Testis (tissue), 3 donors: ENCODE measurements around the gene MCC. TPM values are rescaled to one million over a fixed set of nuclear protein-coding genes. Genes with fewer than 3 reads are reported as not detected.

Experiments used
- DNase-seq: peaks from one replicate; pipeline ENCODE4 v3.0.0-alpha.2; 2019
- H3K27ac ChIP-seq, 2 donors: fragments of 200-600 bp; sonication (generic); one replicate each; pipeline ENCODE4 v1.5.1; 2019
- H3K27me3 ChIP-seq: fragments of 200-600 bp; sonication (generic); one replicate; pipeline ENCODE4 v1.5.1; 2019
- H3K36me3 ChIP-seq: fragments of 200-600 bp; sonication (generic); one replicate; pipeline ENCODE4 v1.5.1; 2017; ENCODE audit warnings: low read depth; ENCODE audit errors: missing control alignments
- H3K4me1 ChIP-seq: fragments of 200-600 bp; sonication (generic); one replicate; pipeline ENCODE4 v1.5.1; 2019
- H3K4me3 ChIP-seq, 2 donors: fragments of 200-600 bp; sonication (generic); one replicate each; pipeline ENCODE4 v1.5.1; 2017 to 2019
- H3K9me3 ChIP-seq: fragments of 200-600 bp; sonication (generic); one replicate; pipeline ENCODE4 v1.5.1; 2017
- POLR2A ChIP-seq: fragments of 450-650 bp; IDR thresholded peaks from one replicate; pipeline ENCODE4 v1.6.1; 2017; ENCODE audit warnings: antibody characterized with exemption, mild to moderate bottlenecking, moderate library complexity
- WGBS, 2 donors: methylation state at CpG; one replicate each; pipeline ENCODE4 v1.1.5; 2018; 5-methylcytosine and 5-hydroxymethylcytosine counted together
- intact Hi-C: fragments of 100-400 bp; cut with DNase I; formaldehyde crosslinking; loops from one replicate; pipeline ENCODE4 v1.15.1; 2023; ENCODE audit warnings: low total_unique reads
- polyA plus RNA-seq: library from polyadenylated mRNA; stranded (reverse); fragments of 350-450 nt; fragmentation: Illumina TruSeq; extraction: RNeasy Lipid Tissue Mini Kit (QIAGEN cat#74804); gene quantifications from one replicate; pipeline ENCODE4 v1.2.3, GENCODE V29; 2014; ENCODE audit warnings: low read depth, low replicate concordance; ENCODE audit not compliant: insufficient read depth
- total RNA-seq, 2 donors: library from RNA; depleted of rRNA; stranded (reverse); fragments of >200 nt; gene quantifications; one replicate each; pipeline ENCODE4 v1.2.3, GENCODE V29; 2016
- TF ChIP-seq, protein P1 (sequence below), 3 experiments: fragments of 450-650 bp in 2 of 3; fragments of 200-600 bp in 1 of 3; sonication (generic) in 1 of 3; IDR thresholded peaks; one replicate each; pipeline ENCODE4 v1.5.1; 2016 to 2019; ENCODE audit warnings: antibody characterized with exemption in 3 of 3, mild to moderate bottlenecking in 2 of 3, moderate library complexity in 1 of 3

Gene MCC
- total and polyA plus RNA-seq, 3 donors from 2014 or later: 7.1 to 23.7 (median 21.4) TPM

DNA sequence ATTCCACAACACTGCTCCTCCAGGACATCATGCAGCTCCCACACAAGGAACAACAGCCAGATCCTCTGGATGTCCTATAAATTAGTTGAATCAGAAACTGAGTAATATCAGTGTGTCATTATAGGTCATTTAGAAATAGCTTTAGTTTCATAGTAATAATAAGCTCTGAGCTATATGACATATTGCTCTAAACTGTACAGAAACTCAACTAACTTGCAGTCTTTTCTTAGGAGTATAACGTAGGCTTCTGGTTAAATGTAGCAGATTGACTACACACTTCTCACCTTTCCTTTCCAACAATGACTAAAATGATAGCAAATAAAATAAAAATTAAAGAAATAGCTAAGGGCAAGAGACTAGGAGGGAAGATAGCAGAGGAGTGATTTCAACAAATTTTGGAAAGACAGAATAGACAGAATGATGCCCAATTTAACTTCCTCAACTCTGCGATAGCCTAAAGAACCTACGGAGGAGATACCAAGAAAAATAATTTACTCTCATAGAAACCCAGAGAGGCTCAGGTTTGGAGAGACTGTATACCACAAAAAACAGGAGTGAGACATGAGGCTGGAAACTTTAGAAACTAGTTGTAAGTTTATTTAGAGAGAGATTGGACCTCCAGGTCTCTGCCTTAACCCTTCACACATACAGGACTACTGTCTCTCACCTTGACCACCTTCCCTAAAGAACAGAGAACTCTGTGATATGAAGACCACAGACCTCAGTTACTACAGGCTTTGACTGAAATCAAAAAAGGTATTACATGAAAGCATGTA is 247.1 kb downstream of the MCC start:
- no peaks in the 10 kb centered on the region for H3K27me3 ChIP-seq
- no peaks in the 10 kb centered on the region for H3K36me3 ChIP-seq
- WGBS, 2 donors: 95 to 96% methylated on average over 3 of the region's 3 CpGs
- H3K4me3 ChIP-seq: no peak overlapping the region
- no peak for DNase-seq
- H3K4me1 ChIP-seq: peaks cover 4% of the 10 kb centered on the region
- intact Hi-C loops: no loop called here
- TF ChIP-seq, protein P1, sequence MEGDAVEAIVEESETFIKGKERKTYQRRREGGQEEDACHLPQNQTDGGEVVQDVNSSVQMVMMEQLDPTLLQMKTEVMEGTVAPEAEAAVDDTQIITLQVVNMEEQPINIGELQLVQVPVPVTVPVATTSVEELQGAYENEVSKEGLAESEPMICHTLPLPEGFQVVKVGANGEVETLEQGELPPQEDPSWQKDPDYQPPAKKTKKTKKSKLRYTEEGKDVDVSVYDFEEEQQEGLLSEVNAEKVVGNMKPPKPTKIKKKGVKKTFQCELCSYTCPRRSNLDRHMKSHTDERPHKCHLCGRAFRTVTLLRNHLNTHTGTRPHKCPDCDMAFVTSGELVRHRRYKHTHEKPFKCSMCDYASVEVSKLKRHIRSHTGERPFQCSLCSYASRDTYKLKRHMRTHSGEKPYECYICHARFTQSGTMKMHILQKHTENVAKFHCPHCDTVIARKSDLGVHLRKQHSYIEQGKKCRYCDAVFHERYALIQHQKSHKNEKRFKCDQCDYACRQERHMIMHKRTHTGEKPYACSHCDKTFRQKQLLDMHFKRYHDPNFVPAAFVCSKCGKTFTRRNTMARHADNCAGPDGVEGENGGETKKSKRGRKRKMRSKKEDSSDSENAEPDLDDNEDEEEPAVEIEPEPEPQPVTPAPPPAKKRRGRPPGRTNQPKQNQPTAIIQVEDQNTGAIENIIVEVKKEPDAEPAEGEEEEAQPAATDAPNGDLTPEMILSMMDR (IDR thresholded peaks at IDR 0.05): no peak
- no peak for TF ChIP-seq POLR2A
- no peaks in the 10 kb centered on the region for H3K9me3 ChIP-seq
- no peak overlapping the region for H3K27ac ChIP-seq

- Histone ChIP-seq H3K4me3 (no peak overlapping the region), H3K4me1 (no peaks in the 10 kb centered on the region), H3K36me3 (no peaks in the 10 kb centered on the region), H3K27ac (no peak overlapping the region), H3K9me3 (no peaks in the 10 kb centered on the region), H3K27me3 (no peaks in the 10 kb centered on the region)
- intact Hi-C loops: no loop called here
- WGBS, 2 donors: 93 to 98% methylated on average over 4 of the region's 4 CpGs
- TF ChIP-seq POLR2A: no peak
- TF ChIP-seq, protein P1 (IDR thresholded peaks at IDR 0.05): no peak
- no peak for DNase-seq
These were observed 248.2 kb downstream of the MCC start for GRCh38 chr5:113240032-113240431.

GRCh38 chr5:113237893-113238292 is 250.4 kb downstream of the MCC start:
- no peaks in the 10 kb centered on the region for H3K27me3 ChIP-seq
- no peaks in the 10 kb centered on the region for H3K36me3 ChIP-seq
- DNase-seq: no peak
- no peak for TF ChIP-seq POLR2A
- TF ChIP-seq, protein P1 (IDR thresholded peaks at IDR 0.05): no peak
- H3K9me3 ChIP-seq: no peaks in the 10 kb centered on the region
- no peak overlapping the region for H3K27ac ChIP-seq
- intact Hi-C loops: no loop called here
- no peaks in the 10 kb centered on the region for H3K4me1 ChIP-seq
- H3K4me3 ChIP-seq: no peak overlapping the region

GRCh38 chr5:113236536-113237288 is 251.5 kb downstream of the MCC start:
- Histone ChIP-seq H3K4me3 (no peak overlapping the region), H3K4me1 (no peaks in the 10 kb centered on the region), H3K27ac (no peak overlapping the region), H3K9me3 (no peaks in the 10 kb centered on the region), H3K27me3 (no peaks in the 10 kb centered on the region), H3K36me3 (no peaks in the 10 kb centered on the region)
- DNase-seq: no peak
- TF ChIP-seq POLR2A: no peak
- intact Hi-C loops: no loop called here
- WGBS, 2 donors: 85 to 92% methylated on average over 10 of the region's 10 CpGs

DNA sequence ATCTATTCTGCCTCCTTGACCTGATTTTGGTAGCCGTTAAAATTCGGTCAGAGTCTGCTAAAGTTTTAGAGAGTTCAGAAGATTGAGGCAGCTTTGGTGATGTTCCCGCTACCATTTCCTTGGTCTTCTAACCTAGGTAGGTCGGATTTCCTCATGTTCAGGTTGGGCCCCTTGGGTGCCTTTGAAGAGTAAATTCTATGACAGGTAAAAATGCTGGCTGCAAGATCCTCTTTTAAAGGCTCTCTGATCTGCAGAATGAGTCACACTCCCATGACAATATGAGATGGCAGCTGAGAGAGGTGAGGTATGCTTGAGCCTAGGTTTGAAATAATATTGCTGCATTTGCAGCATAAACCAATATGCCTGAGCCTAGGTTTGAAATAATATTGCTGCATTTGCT is 252.4 kb downstream of the MCC start:
- DNase-seq: no peak
- intact Hi-C loops: no loop called here
- Histone ChIP-seq H3K4me3 (no peak overlapping the region), H3K36me3 (no peaks in the 10 kb centered on the region), H3K9me3 (no peaks in the 10 kb centered on the region), H3K27me3 (no peaks in the 10 kb centered on the region), H3K4me1 (no peaks in the 10 kb centered on the region), H3K27ac (no peak overlapping the region)
- 96 to 98% methylated on average over 4 of the region's 4 CpGs for WGBS, 2 donors
- TF ChIP-seq POLR2A: no peak
- TF ChIP-seq, protein P1 (IDR thresholded peaks at IDR 0.05): no peak
